ENCODE data around the gene SLC12A7.

SLC12A7 gene

GRCh38 chr5:1125030-1125357 lies 13.1 kb upstream of the SLC12A7 start:
- DNase-seq (ENCODE audit: low read depth), result no peak

GRCh38 chr5:1124205-1125029 lies 12.6 kb upstream of the SLC12A7 start:
- no peak for DNase-seq (ENCODE audit: low read depth)

- no peak for DNase-seq (ENCODE audit: low read depth)
Observed at GRCh38 chr5:1123418-1124147, 11.7 kb upstream of the SLC12A7 start.

GRCh38 chr5:1122511-1123294 lies 10.8 kb upstream of the SLC12A7 start:
- DNase-seq (ENCODE audit: low read depth), result no peak

- DNase-seq (ENCODE audit: low read depth), result no peak
Observed at GRCh38 chr5:1121891-1122290, 10.0 kb upstream of the SLC12A7 start.

GRCh38 chr5:1121044-1121443 lies 9.2 kb upstream of the SLC12A7 start:
- DNase-seq (ENCODE audit: low read depth), result no peak

- no peak for DNase-seq (ENCODE audit: low read depth)
Observed at GRCh38 chr5:1120236-1120999, 8.6 kb upstream of the SLC12A7 start.

GRCh38 chr5:1119312-1119831 lies 7.5 kb upstream of the SLC12A7 start:
- DNase-seq (ENCODE audit: low read depth), result no peak

GRCh38 chr5:1118738-1119137 lies 6.9 kb upstream of the SLC12A7 start:
- DNase-seq (ENCODE audit: low read depth), result no peak

- no peak for DNase-seq (ENCODE audit: low read depth)
Observed at GRCh38 chr5:1118231-1118698, 6.4 kb upstream of the SLC12A7 start.

GRCh38 chr5:1116977-1117376 lies 5.1 kb upstream of the SLC12A7 start:
- DNase-seq (ENCODE audit: low read depth), result no peak

- DNase-seq (ENCODE audit: low read depth), result no peak
Observed at GRCh38 chr5:1116109-1116740, 4.4 kb upstream of the SLC12A7 start.

- DNase-seq (ENCODE audit: low read depth), result no peak
Observed at GRCh38 chr5:1115123-1115815, 3.4 kb upstream of the SLC12A7 start.

- DNase-seq (ENCODE audit: low read depth), result no peak
Observed at GRCh38 chr5:1113805-1114586, 2.1 kb upstream of the SLC12A7 start.

- no peak for DNase-seq (ENCODE audit: low read depth)
Observed at GRCh38 chr5:1113332-1113690, 1.4 kb upstream of the SLC12A7 start.

- DNase-seq (ENCODE audit: low read depth), result no peak
Observed at GRCh38 chr5:1112596-1113331, 901 bp upstream of the SLC12A7 start.

- no peak for DNase-seq (ENCODE audit: low read depth)
Observed at GRCh38 chr5:1111241-1111726, 579 bp downstream of the SLC12A7 start.

- DNase-seq (ENCODE audit: low read depth), result no peak
Observed at GRCh38 chr5:1110307-1111240, 1.3 kb downstream of the SLC12A7 start.

All from T follicular helper cell (primary cell).